ENCODE data around the gene ARFGAP1. TPM values are rescaled to one million over a fixed set of nuclear protein-coding genes. Genes with fewer than 3 reads are reported as not detected.

The ARFGAP1 gene
- total RNA-seq, 1 donor from 2014 or later: 220 TPM

- H3K4me3 Mint-ChIP-seq (ENCODE audit: unreplicated experiment): no peak overlapping the region
- no peak overlapping the region for H3K27ac Mint-ChIP-seq (ENCODE audit: unreplicated experiment)
- Histone ChIP-seq H3K9me3 (ENCODE audit: insufficient read depth, low read depth, low read length) (no peaks in the 10 kb centered on the region), H3K4me2 (ENCODE audit: low read length) (no peak overlapping the region), H3K79me2 (ENCODE audit: insufficient read depth, low read length) (peaks cover 35% of the 10 kb centered on the region), H3K4me1 (ENCODE audit: insufficient read depth, low read length) (no peaks in the 10 kb centered on the region), H3K9ac (ENCODE audit: low read length) (no peak overlapping the region), H3K27ac (ENCODE audit: low read depth, low read length) (no peak overlapping the region), H4K20me1 (ENCODE audit: insufficient read depth, low read length) (peaks cover 97% of the 10 kb centered on the region), H2AFZ (ENCODE audit: low read depth, low read length) (no peak overlapping the region), H3K4me3 (ENCODE audit: insufficient read depth, low read depth, low read length) (no peak overlapping the region), H3K36me3 (ENCODE audit: insufficient read depth, low read length) (peaks cover 14% of the 10 kb centered on the region), H3K27me3 (ENCODE audit: insufficient read depth, low read length) (no peaks in the 10 kb centered on the region)
- H3K4me1 Mint-ChIP-seq (ENCODE audit: low read depth, unreplicated experiment): no peaks in the 10 kb centered on the region
- H3K9me3 Mint-ChIP-seq (ENCODE audit: unreplicated experiment): no peaks in the 10 kb centered on the region
- FAIRE-seq (no peak), DNase-seq (ENCODE audit: low read depth) (no peak)
- TF ChIP-seq, protein P1, sequence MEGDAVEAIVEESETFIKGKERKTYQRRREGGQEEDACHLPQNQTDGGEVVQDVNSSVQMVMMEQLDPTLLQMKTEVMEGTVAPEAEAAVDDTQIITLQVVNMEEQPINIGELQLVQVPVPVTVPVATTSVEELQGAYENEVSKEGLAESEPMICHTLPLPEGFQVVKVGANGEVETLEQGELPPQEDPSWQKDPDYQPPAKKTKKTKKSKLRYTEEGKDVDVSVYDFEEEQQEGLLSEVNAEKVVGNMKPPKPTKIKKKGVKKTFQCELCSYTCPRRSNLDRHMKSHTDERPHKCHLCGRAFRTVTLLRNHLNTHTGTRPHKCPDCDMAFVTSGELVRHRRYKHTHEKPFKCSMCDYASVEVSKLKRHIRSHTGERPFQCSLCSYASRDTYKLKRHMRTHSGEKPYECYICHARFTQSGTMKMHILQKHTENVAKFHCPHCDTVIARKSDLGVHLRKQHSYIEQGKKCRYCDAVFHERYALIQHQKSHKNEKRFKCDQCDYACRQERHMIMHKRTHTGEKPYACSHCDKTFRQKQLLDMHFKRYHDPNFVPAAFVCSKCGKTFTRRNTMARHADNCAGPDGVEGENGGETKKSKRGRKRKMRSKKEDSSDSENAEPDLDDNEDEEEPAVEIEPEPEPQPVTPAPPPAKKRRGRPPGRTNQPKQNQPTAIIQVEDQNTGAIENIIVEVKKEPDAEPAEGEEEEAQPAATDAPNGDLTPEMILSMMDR (IDR thresholded peaks at IDR 0.05; ENCODE audit: insufficient read depth, low read depth, low read length): no peak
- no peak for TF ChIP-seq EZH2 (IDR thresholded peaks at IDR 0.05; ENCODE audit: insufficient read depth, low read length)
- H3K36me3 Mint-ChIP-seq (ENCODE audit: low read depth, unreplicated experiment): peaks cover 9% of the 10 kb centered on the region
- no peaks in the 10 kb centered on the region for H3K27me3 Mint-ChIP-seq (ENCODE audit: low read depth, unreplicated experiment)
Observed at GRCh38 chr20:63284981-63285524, 12.4 kb downstream of the ARFGAP1 start.

DNA sequence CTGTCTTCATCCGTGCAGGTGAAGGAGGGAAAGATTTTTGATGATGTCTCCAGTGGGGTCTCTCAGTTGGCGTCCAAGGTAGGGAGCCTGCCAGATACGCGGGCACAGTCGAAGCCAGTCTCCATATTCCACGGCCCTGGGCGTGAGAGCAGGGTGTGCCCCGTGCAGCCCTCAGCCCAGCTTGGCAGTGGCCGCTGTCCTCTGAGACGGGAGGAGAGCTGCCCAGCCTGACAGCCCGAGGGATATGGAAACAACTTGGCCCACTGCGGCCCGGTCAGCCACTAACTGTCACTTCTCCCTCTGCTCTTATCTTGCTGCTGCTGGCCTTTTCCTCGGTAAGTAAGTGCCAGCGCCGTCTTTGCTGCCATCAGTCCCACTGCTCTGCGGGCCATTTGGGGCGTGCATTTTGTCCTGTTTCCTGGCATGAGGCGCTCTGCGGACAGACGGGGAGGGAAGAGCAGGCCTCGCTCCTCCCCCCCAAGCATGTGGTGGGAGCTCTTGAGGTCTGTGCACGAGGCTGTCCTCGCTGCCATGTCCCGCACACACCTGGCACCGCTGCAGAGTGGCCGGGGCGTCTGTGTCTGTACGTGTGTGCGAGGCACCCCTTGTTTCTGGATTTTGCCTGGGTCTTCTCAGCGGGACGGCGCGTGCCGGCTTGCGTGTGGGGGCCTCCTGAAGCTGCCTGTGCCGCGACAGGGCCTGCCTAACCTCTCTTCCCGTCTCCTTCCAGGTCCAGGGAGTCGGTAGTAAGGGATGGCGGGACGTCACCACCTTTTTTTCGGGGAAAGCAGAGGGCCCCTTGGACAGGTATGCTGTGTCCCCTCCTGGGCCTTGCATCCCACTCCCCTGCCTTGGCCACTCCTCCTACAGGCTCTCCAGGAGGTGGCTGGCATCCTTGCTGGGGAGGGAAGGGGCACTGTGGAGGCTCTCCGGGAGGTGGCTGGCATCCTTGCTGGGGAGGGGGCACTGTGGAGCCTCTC lies 13.3 kb downstream of the ARFGAP1 start:
- TF ChIP-seq EZH2 (IDR thresholded peaks at IDR 0.05; ENCODE audit: insufficient read depth, low read length): no peak
- TF ChIP-seq, protein P1 (IDR thresholded peaks at IDR 0.05; ENCODE audit: insufficient read depth, low read depth, low read length): no peak
- no peaks in the 10 kb centered on the region for H3K9me3 Mint-ChIP-seq (ENCODE audit: unreplicated experiment)
- Histone ChIP-seq H3K4me1 (ENCODE audit: insufficient read depth, low read length) (no peaks in the 10 kb centered on the region), H3K79me2 (ENCODE audit: insufficient read depth, low read length) (peaks cover 26% of the 10 kb centered on the region), H4K20me1 (ENCODE audit: insufficient read depth, low read length) (peaks cover 97% of the 10 kb centered on the region), H3K4me3 (ENCODE audit: insufficient read depth, low read depth, low read length) (no peak overlapping the region), H2AFZ (ENCODE audit: low read depth, low read length) (no peak overlapping the region), H3K9ac (ENCODE audit: low read length) (no peak overlapping the region), H3K36me3 (ENCODE audit: insufficient read depth, low read length) (peaks cover 7% of the 10 kb centered on the region), H3K27ac (ENCODE audit: low read depth, low read length) (no peak overlapping the region), H3K9me3 (ENCODE audit: insufficient read depth, low read depth, low read length) (no peaks in the 10 kb centered on the region), H3K27me3 (ENCODE audit: insufficient read depth, low read length) (no peaks in the 10 kb centered on the region), H3K4me2 (ENCODE audit: low read length) (no peak overlapping the region)
- H3K36me3 Mint-ChIP-seq (ENCODE audit: low read depth, unreplicated experiment): peaks cover 3% of the 10 kb centered on the region
- FAIRE-seq: no peak
- no peaks in the 10 kb centered on the region for H3K4me1 Mint-ChIP-seq (ENCODE audit: low read depth, unreplicated experiment)
- no peak for DNase-seq (ENCODE audit: low read depth)
- no peak overlapping the region for H3K27ac Mint-ChIP-seq (ENCODE audit: unreplicated experiment)
- H3K4me3 Mint-ChIP-seq (ENCODE audit: unreplicated experiment): no peak overlapping the region
- H3K27me3 Mint-ChIP-seq (ENCODE audit: low read depth, unreplicated experiment): no peaks in the 10 kb centered on the region
